ENCODE data around the gene C1orf21. TPM values are rescaled to one million over a fixed set of nuclear protein-coding genes. Genes with fewer than 3 reads are reported as not detected.
A peak's percentile ranks its signal among the peaks of the same experiment; 100 is the strongest.

Gene C1orf21
- total RNA-seq, 4 donors from 2014 or later: 13.1 to 30.6 (median 22.1) TPM

- Histone ChIP-seq H3K4me1 (peaks cover 14 to 35% of the 10 kb centered on the region in 2 donors), H3K27me3 (no peaks in the 10 kb centered on the region)
- 88 to 93% methylated on average over 5 of the region's 5 CpGs for WGBS, 2 donors
Measured at GRCh38 chr1:184624626-184625025, 237.8 kb downstream of the C1orf21 start.

GRCh38 chr1:184625271-184625670 is 238.4 kb downstream of the C1orf21 start:
- DNase-seq: no peak
- Histone ChIP-seq H3K4me3 (replicated peaks in 1 of 3) (no peak overlapping the region), H3K36me3 (no peaks in the 10 kb centered on the region), H3K4me1 (peaks cover 17 to 42% of the 10 kb centered on the region in 2 donors), H3K9me3 (no peaks in the 10 kb centered on the region), H3K27me3 (no peaks in the 10 kb centered on the region), H3K27ac (no peak overlapping the region)
- intact Hi-C loops (cut with DNase I): no loop called here
- TF ChIP-seq POLR2A (IDR thresholded peaks at IDR 0.05): no peak
- no peak for TF ChIP-seq CTCF (IDR thresholded peaks at IDR 0.05)
- WGBS, 2 donors: 93 to 96% methylated on average over 4 of the region's 4 CpGs

More at GRCh38 chr1:184624626-184625025, 237.8 kb downstream of the C1orf21 start:
- Histone ChIP-seq H3K4me3 (replicated peaks in 1 of 3) (no peak overlapping the region), H3K27ac (no peak overlapping the region), H3K9me3 (no peaks in the 10 kb centered on the region), H3K36me3 (no peaks in the 10 kb centered on the region)
- no peak for DNase-seq
- TF ChIP-seq POLR2A (IDR thresholded peaks at IDR 0.05) (no peak), CTCF (IDR thresholded peaks at IDR 0.05) (no peak)
- intact Hi-C loops (cut with DNase I): no loop called here

- DNase-seq: no peak
- TF ChIP-seq CTCF (IDR thresholded peaks at IDR 0.05): no peak
- TF ChIP-seq POLR2A (IDR thresholded peaks at IDR 0.05): no peak
- H3K27ac ChIP-seq: no peak overlapping the region
- peaks cover 20 to 49% of the 10 kb centered on the region in 2 donors for H3K4me1 ChIP-seq
- no peaks in the 10 kb centered on the region for H3K9me3 ChIP-seq
- no peak overlapping the region for H3K4me3 ChIP-seq (replicated peaks in 1 of 3)
- 76 to 80% methylated on average over 13 of the region's 13 CpGs for WGBS, 2 donors
- H3K27me3 ChIP-seq: no peaks in the 10 kb centered on the region
- intact Hi-C loops (cut with DNase I): no loop called here
- no peaks in the 10 kb centered on the region for H3K36me3 ChIP-seq
Measured at GRCh38 chr1:184626076-184627006, 239.5 kb downstream of the C1orf21 start.

GRCh38 chr1:184627007-184627341 is 240.1 kb downstream of the C1orf21 start:
- TF ChIP-seq CTCF (IDR thresholded peaks at IDR 0.05): no peak
- no peaks in the 10 kb centered on the region for H3K27me3 ChIP-seq
- H3K9me3 ChIP-seq: no peaks in the 10 kb centered on the region
- no peaks in the 10 kb centered on the region for H3K36me3 ChIP-seq
- no peak overlapping the region for H3K4me3 ChIP-seq (replicated peaks in 1 of 3)
- no peak overlapping the region for H3K27ac ChIP-seq
- 73 to 85% methylated on average over 3 of the region's 3 CpGs for WGBS, 2 donors
- intact Hi-C loops (cut with DNase I): no loop called here
- no peak for DNase-seq
- H3K4me1 ChIP-seq: peaks cover 20 to 48% of the 10 kb centered on the region in 2 donors

- intact Hi-C loops (cut with DNase I): no loop called here
- Histone ChIP-seq H3K4me3 (replicated peaks in 1 of 3) (no peak overlapping the region), H3K27ac (peak overlapping the region; percentile 87 to 93 (median 90)), H3K27me3 (no peaks in the 10 kb centered on the region), H3K36me3 (no peaks in the 10 kb centered on the region), H3K9me3 (no peaks in the 10 kb centered on the region), H3K4me1 (peaks cover 25 to 59% of the 10 kb centered on the region in 2 donors)
- TF ChIP-seq CTCF (IDR thresholded peaks at IDR 0.05) (no peak), POLR2A (IDR thresholded peaks at IDR 0.05) (no peak)
- WGBS, 2 donors: 89 to 96% methylated on average over 4 of the region's 4 CpGs
- DNase-seq: no peak
Measured at GRCh38 chr1:184629266-184629665, 242.4 kb downstream of the C1orf21 start.

All from thyroid gland (tissue), 4 donors.